HepG2 (cell line): ENCODE measurements around the gene BAZ1B. TPM values are rescaled to one million over a fixed set of nuclear protein-coding genes. Genes with fewer than 3 reads are reported as not detected.

Source experiments
- polyA plus RNA-seq, 8 experiments: library from polyadenylated mRNA; depleted of rRNA in 3 of 8; stranded (reverse) in 7 of 8; unstranded in 1 of 8; fragments of >200 nt; fragmentation: Illumina TruSeq in 4 of 8; extraction: Trizol in 4 of 8; gene quantifications; 2 replicates each; pipeline versions ENCODE4 v1.2.1 to v1.2.3, GENCODE V29; 2011 to 2016; ENCODE audit warnings: low read depth in 4 of 8, missing spikeins in 1 of 8, mixed read lengths in 1 of 8; ENCODE audit not compliant: insufficient read depth in 1 of 8
- small RNA-seq, 3 experiments: library from RNA; depleted of rRNA; stranded (forward); fragments of <200 nt; gene quantifications; one replicate each; pipeline ENCODE3, GENCODE V24; 2012; ENCODE audit warnings: low read depth in 2 of 3, low replicate concordance in 1 of 3; ENCODE audit not compliant: insufficient read length in 3 of 3, insufficient read depth in 2 of 3
- total RNA-seq, 5 experiments: library from RNA; depleted of rRNA; stranded (reverse); fragments of >200 nt; fragmentation: Illumina TruSeq; extraction: Trizol; gene quantifications; 2 replicates each; pipeline ENCODE4 v1.2.3, GENCODE V29; 2016; ENCODE audit warnings: low read depth in 1 of 5

BAZ1B gene
- total and polyA plus RNA-seq, 2 of the 13 experiments (the other 11 are each of a cell fraction or from before 2014, with no cell fraction given): 18.6 to 69.4 TPM

Small RNAs within 50 kb of the gene (small RNA-seq; reads per million reads assigned to genes)
- gene RF00019: 0 reads per million in 3 experiments
- gene RNU6-1198P: 0 reads per million in 3 experiments

Other genes starting within 250 kb of the BAZ1B start
- gene NSUN5, start 213.5 kb downstream of the BAZ1B start, total RNA-seq (2016; rRNA removed; fragmentation: Illumina TruSeq; extraction: Trizol): 31.6 and 35.8 TPM in 2 replicates
- 19.9 and 24.9 TPM in 2 replicates for gene NSUN5, start 213.5 kb downstream of the BAZ1B start, polyA plus RNA-seq (2011; rRNA removed)
- 21.1 and 24.5 TPM in 2 replicates for gene TRIM50, start 194.2 kb downstream of the BAZ1B start, total RNA-seq (2016; rRNA removed; fragmentation: Illumina TruSeq; extraction: Trizol)
- 4.2 and 5.4 TPM in 2 replicates for gene TRIM50, start 194.2 kb downstream of the BAZ1B start, polyA plus RNA-seq (2011; rRNA removed)
- 0.13 and 0.20 TPM in 2 replicates for gene FKBP6, start 194.1 kb downstream of the BAZ1B start, total RNA-seq (2016; rRNA removed; fragmentation: Illumina TruSeq; extraction: Trizol)
- gene FKBP6, start 194.1 kb downstream of the BAZ1B start, polyA plus RNA-seq (2011; rRNA removed): 0.07 and 0.09 TPM in 2 replicates
- 0.87 and 2.2 TPM in 2 replicates for gene FZD9, start 88.5 kb downstream of the BAZ1B start, total RNA-seq (2016; rRNA removed; fragmentation: Illumina TruSeq; extraction: Trizol)
- gene FZD9, start 88.5 kb downstream of the BAZ1B start, polyA plus RNA-seq (2011; rRNA removed): 0.53 and 0.94 TPM in 2 replicates
- gene BCL7B, start 35.4 kb upstream of the BAZ1B start, total RNA-seq (2016; rRNA removed; fragmentation: Illumina TruSeq; extraction: Trizol): 22.1 and 24.3 TPM in 2 replicates
- 38.2 and 38.3 TPM in 2 replicates for gene BCL7B, start 35.4 kb upstream of the BAZ1B start, polyA plus RNA-seq (2011; rRNA removed)
- 17.7 and 47.2 TPM in 2 replicates for gene TBL2, start 56.3 kb upstream of the BAZ1B start, total RNA-seq (2016; rRNA removed; fragmentation: Illumina TruSeq; extraction: Trizol)
- gene TBL2, start 56.3 kb upstream of the BAZ1B start, polyA plus RNA-seq (2011; rRNA removed): 43.4 and 51.8 TPM in 2 replicates
- gene MLXIPL, start 102.2 kb upstream of the BAZ1B start, total RNA-seq (2016; rRNA removed; fragmentation: Illumina TruSeq; extraction: Trizol): 17.2 and 51.6 TPM in 2 replicates
- gene MLXIPL, start 102.2 kb upstream of the BAZ1B start, polyA plus RNA-seq (2011; rRNA removed): 60.1 and 66.2 TPM in 2 replicates
- gene VPS37D, start 145.5 kb upstream of the BAZ1B start, total RNA-seq (2016; rRNA removed; fragmentation: Illumina TruSeq; extraction: Trizol): 4.9 and 6.3 TPM in 2 replicates
- 3.8 and 5.7 TPM in 2 replicates for gene VPS37D, start 145.5 kb upstream of the BAZ1B start, polyA plus RNA-seq (2011; rRNA removed)
- gene DNAJC30, start 161.2 kb upstream of the BAZ1B start, total RNA-seq (2016; rRNA removed; fragmentation: Illumina TruSeq; extraction: Trizol): 3.0 and 3.3 TPM in 2 replicates
- 3.5 and 3.8 TPM in 2 replicates for gene DNAJC30, start 161.2 kb upstream of the BAZ1B start, polyA plus RNA-seq (2011; rRNA removed)
- 37.5 and 47.5 TPM in 2 replicates for gene BUD23, start 161.3 kb upstream of the BAZ1B start, total RNA-seq (2016; rRNA removed; fragmentation: Illumina TruSeq; extraction: Trizol)
- gene BUD23, start 161.3 kb upstream of the BAZ1B start, polyA plus RNA-seq (2011; rRNA removed): 50.3 and 54.5 TPM in 2 replicates
- 2.9 and 6.1 TPM in 2 replicates for gene STX1A, start 197.4 kb upstream of the BAZ1B start, total RNA-seq (2016; rRNA removed; fragmentation: Illumina TruSeq; extraction: Trizol)
- 12.2 and 14.8 TPM in 2 replicates for gene STX1A, start 197.4 kb upstream of the BAZ1B start, polyA plus RNA-seq (2011; rRNA removed)
- 6.4 and 7.0 TPM in 2 replicates for gene ABHD11, start 216.5 kb upstream of the BAZ1B start, total RNA-seq (2016; rRNA removed; fragmentation: Illumina TruSeq; extraction: Trizol)
- gene ABHD11, start 216.5 kb upstream of the BAZ1B start, polyA plus RNA-seq (2011; rRNA removed): 7.1 and 8.1 TPM in 2 replicates
- gene CLDN3, start 248.0 kb upstream of the BAZ1B start, total RNA-seq (2016; rRNA removed; fragmentation: Illumina TruSeq; extraction: Trizol): 0.31 TPM in 1 of 2 replicates, not detected in the other
- 0.51 and 0.59 TPM in 2 replicates for gene CLDN3, start 248.0 kb upstream of the BAZ1B start, polyA plus RNA-seq (2011; rRNA removed)